Adrenal gland (tissue), 5 donors: ENCODE results near the gene SMIM44.

Source experiments
- POLR2A ChIP-seq, 2 donors: fragments of 450-650 bp; IDR thresholded peaks; one replicate each; pipeline ENCODE4 v1.6.1; 2017; ENCODE audit warnings: antibody characterized with exemption in 2 of 2, mild to moderate bottlenecking in 2 of 2, moderate library complexity in 1 of 2
- TF ChIP-seq, protein P1 (sequence below), 6 experiments: fragments of 450-650 bp in 4 of 6; fragments of 200-600 bp in 2 of 6; sonication (generic) in 1 of 6; IDR thresholded peaks; 1 replicate in 5 of 6; 2 replicates in 1 of 6; pipeline versions ENCODE4 v1.5.1 to v1.8.0; 2016 to 2021; ENCODE audit warnings: antibody characterized with exemption in 6 of 6, mild to moderate bottlenecking in 2 of 6, moderate library complexity in 1 of 6
- donor health status: DM: no; HTN: no; CAD: no.

DNA sequence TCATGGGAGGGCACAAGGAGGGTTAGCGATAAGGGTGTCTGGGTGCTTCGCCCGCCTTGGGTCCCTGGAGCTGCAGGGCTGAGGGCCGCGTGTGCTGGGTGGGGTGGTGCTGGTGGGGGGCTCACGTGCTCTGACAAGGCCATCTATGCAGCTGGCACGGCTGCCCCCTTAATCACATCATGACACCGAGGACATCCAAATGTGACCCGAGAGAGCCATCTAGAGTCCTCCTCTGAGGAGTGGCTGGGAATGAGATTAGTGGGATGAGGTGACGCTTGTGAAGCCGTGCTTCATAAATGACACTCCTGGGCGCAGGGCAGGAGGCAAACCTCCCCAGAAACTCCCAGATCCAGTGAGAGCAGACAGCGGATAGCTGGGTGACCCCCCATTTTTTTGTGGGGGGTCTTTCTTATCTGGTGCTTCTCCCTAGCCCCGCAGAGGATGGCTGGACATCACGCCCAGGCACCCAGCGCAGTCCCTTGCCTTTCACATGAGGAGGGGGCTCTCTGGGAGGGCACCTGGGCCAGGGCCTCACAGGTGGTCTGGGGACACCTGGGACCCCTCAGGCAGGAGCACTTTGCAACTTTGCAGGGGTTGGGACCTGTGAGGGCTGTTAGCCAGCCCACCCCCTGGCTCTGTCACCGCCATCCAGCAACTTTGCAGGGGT, 29.5 kb upstream of the SMIM44 start:
- TF ChIP-seq, protein P1, sequence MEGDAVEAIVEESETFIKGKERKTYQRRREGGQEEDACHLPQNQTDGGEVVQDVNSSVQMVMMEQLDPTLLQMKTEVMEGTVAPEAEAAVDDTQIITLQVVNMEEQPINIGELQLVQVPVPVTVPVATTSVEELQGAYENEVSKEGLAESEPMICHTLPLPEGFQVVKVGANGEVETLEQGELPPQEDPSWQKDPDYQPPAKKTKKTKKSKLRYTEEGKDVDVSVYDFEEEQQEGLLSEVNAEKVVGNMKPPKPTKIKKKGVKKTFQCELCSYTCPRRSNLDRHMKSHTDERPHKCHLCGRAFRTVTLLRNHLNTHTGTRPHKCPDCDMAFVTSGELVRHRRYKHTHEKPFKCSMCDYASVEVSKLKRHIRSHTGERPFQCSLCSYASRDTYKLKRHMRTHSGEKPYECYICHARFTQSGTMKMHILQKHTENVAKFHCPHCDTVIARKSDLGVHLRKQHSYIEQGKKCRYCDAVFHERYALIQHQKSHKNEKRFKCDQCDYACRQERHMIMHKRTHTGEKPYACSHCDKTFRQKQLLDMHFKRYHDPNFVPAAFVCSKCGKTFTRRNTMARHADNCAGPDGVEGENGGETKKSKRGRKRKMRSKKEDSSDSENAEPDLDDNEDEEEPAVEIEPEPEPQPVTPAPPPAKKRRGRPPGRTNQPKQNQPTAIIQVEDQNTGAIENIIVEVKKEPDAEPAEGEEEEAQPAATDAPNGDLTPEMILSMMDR (IDR thresholded peaks at IDR 0.05) = no peak
- no peak for TF ChIP-seq POLR2A (IDR thresholded peaks at IDR 0.05)
